K562 (cell line): ENCODE measurements around the gene AQR. TPM values are rescaled to one million over a fixed set of nuclear protein-coding genes. Genes with fewer than 3 reads are reported as not detected.
A peak's percentile ranks its signal among the peaks of the same experiment; 100 is the strongest.

Experiments used
- ELK3 ChIP-seq: fragments of 450-650 bp; formaldehyde crosslinking; IDR thresholded peaks from 2 replicates; pipeline ENCODE4 v1.4.0; 2020; ENCODE audit warnings: mild to moderate bottlenecking
- ETV6 ChIP-seq, 3 experiments: fragments of 150-350 bp in 1 of 3; sonication (generic) in 1 of 3; formaldehyde crosslinking in 1 of 3; IDR thresholded peaks; 2 replicates each; pipeline versions ENCODE4 v1.6.1 to v1.8.0; 2014 to 2022; ENCODE audit warnings: borderline replicate concordance in 2 of 3, low read depth in 2 of 3, antibody characterized with exemption in 1 of 3, low read length in 1 of 3, mild to moderate bottlenecking in 1 of 3, missing genetic modification reagents in 1 of 3
- MAX ChIP-seq: sonication (generic); formaldehyde crosslinking; IDR thresholded peaks from 2 replicates; pipeline ENCODE4 v1.9.0; 2022; ENCODE audit warnings: mild to moderate bottlenecking, missing genetic modification reagents
- NFRKB ChIP-seq: fragments of 450-650 bp; IDR thresholded peaks from 2 replicates; pipeline ENCODE4 v1.6.1; 2016; ENCODE audit warnings: low read depth
- NRF1 ChIP-seq, 2 experiments: fragments of 450-650 bp; IDR thresholded peaks in 1 of 2; conservative IDR thresholded peaks in 1 of 2; 2 replicates each; pipeline ENCODE4 v1.6.1; 2014; ENCODE audit warnings: mild to moderate bottlenecking in 2 of 2
- SRSF1 ChIP-seq: fragments of 200-400 bp; formaldehyde crosslinking; IDR thresholded peaks from 2 replicates; pipeline ENCODE4 v1.6.1; 2017; ENCODE audit warnings: mild to moderate bottlenecking, low read depth, low read length, moderate library complexity
- TFAP4 ChIP-seq: sonication (generic); formaldehyde crosslinking; IDR thresholded peaks from 2 replicates; pipeline ENCODE4 v1.8.0; 2022; ENCODE audit warnings: missing genetic modification reagents, mild to moderate bottlenecking, moderate library complexity, borderline replicate concordance
- XRCC5 ChIP-seq: fragments of 200-400 bp; formaldehyde crosslinking; IDR thresholded peaks from 2 replicates; pipeline ENCODE4 v1.6.1; 2017; ENCODE audit warnings: low read depth, mild to moderate bottlenecking, low read length
- ZNF586 ChIP-seq: fragments of 450-650 bp; formaldehyde crosslinking; conservative IDR thresholded peaks from 2 replicates; pipeline ENCODE4 v1.4.0; 2020; ENCODE audit warnings: mild to moderate bottlenecking, moderate library complexity
- polyA plus RNA-seq, 8 experiments: library from polyadenylated mRNA; depleted of rRNA in 4 of 8; stranded (reverse) in 5 of 8; unstranded in 3 of 8; fragments of >200 nt; fragmentation: Nextera tagmentation in 2 of 8; fragmentation: Illumina TruSeq in 1 of 8; extraction: Ambion mirVana in 2 of 8; extraction: Trizol in 1 of 8; gene quantifications; 2 replicates each; pipeline versions ENCODE4 v1.2.1 to v1.2.3, GENCODE V29; 2011 to 2014; ENCODE audit warnings: inconsistent platforms in 1 of 8, missing spikeins in 1 of 8
- total RNA-seq, 7 experiments: library from RNA; depleted of rRNA in 6 of 7; stranded (reverse); fragments of >200 nt in 6 of 7; fragmentation: Illumina TruSeq in 2 of 7; extraction: Trizol in 2 of 7; gene quantifications; 2 replicates each; pipeline versions ENCODE4 v1.2.1 to v1.2.3, GENCODE V29; 2011 to 2021; ENCODE audit warnings: low replicate concordance in 1 of 7

Gene AQR
- total and polyA plus RNA-seq, 9 of the 15 experiments (the other 6 are each of a cell fraction or from before 2014, with no cell fraction given), result 22.0 to 62.9 (median 39.3) TPM

GRCh38 chr15:34969340-34970097 is at the start of gene AQR (continued):
- peak; percentile 41 for TF ChIP-seq MAX
- TF ChIP-seq ETV6 (IDR thresholded peaks at IDR 0.05; ENCODE audit: borderline replicate concordance in 1 of 2, low read depth in 2 of 2, low read length in 1 of 2), result no peak
- no peak for TF ChIP-seq ETV6 (CRISPR knock-in tag; IDR thresholded peaks at IDR 0.05; ENCODE audit: borderline replicate concordance)
- peak; percentile 87 for TF ChIP-seq TFAP4 (CRISPR knock-in tag)
- peak; percentile 51 to 59 for TF ChIP-seq NRF1 (conservative IDR thresholded peaks at IDR 0.05 in 1 of 2, IDR thresholded peaks at IDR 0.05 in 1 of 2)
- no peak for TF ChIP-seq NFRKB
- peak; percentile 95 for TF ChIP-seq XRCC5
- no peak for TF ChIP-seq SRSF1
- no peak for TF ChIP-seq ELK3 (CRISPR knock-in tag)
- no peak for TF ChIP-seq ZNF586
- TF ChIP-seq, all 486 proteins: peak for 156
